BJ (cell line): ENCODE measurements around the gene CC2D2A. TPM values are rescaled to one million over a fixed set of nuclear protein-coding genes. Genes with fewer than 3 reads are reported as not detected.
A peak's percentile ranks its signal among the peaks of the same experiment; 100 is the strongest.

Experiments used
- CTCF ChIA-PET: fragments of 350-600 bp; formaldehyde crosslinking; extraction: SDS; loops from one replicate; lab custom pipeline; 2021; ENCODE audit warnings: antibody characterized with exemption, inconsistent platforms; lab: Yijun Ruan, JAX
- POLR2A ChIA-PET: fragments of 300-600 bp; sonication (Branson Sonifier 250); formaldehyde crosslinking; extraction: SDS; loops from one replicate; lab custom pipeline; 2021; ENCODE audit warnings: antibody characterized with exemption; lab: Charles Lee
- DNase-seq: peaks from one replicate; pipeline ENCODE4 v3.0.0-alpha.2; 2011; ENCODE audit warnings: low read depth
- H3K27me3 ChIP-seq: 2 replicates; pipeline ENCODE4 v1.6.0; 2011; ENCODE audit warnings: low read length; ENCODE audit not compliant: control insufficient read depth, insufficient read depth
- H3K36me3 ChIP-seq: 2 replicates; pipeline ENCODE4 v1.5.1; 2011; ENCODE audit warnings: low read length; ENCODE audit not compliant: control insufficient read depth, insufficient read depth
- H3K4me3 ChIP-seq: 2 replicates; pipeline ENCODE4 v1.5.1; 2011; ENCODE audit warnings: low read depth, mild to moderate bottlenecking, control low read depth, low read length
- CTCF ChIP-seq: IDR thresholded peaks from 2 replicates; pipeline ENCODE4 v1.5.1; 2011; ENCODE audit warnings: low read depth, mild to moderate bottlenecking, control low read depth, inconsistent platforms, low read length, moderate library complexity; ENCODE audit not compliant: insufficient read depth
- polyA minus RNA-seq: library from RNA; depleted of rRNA, polyadenylated mRNA; stranded (reverse); fragments of >200 nt; gene quantifications from 2 replicates; pipeline ENCODE4 v1.2.3, GENCODE V29; 2011; rRNA and poly(A)+ RNA removed
- polyA plus RNA-seq: library from polyadenylated mRNA; depleted of rRNA; stranded (reverse); fragments of >200 nt; gene quantifications from 2 replicates; pipeline ENCODE4 v1.2.3, GENCODE V29; 2011; rRNA removed

CC2D2A gene
- polyA plus RNA-seq (10.0 and 14.4 TPM in 2 replicates), polyA minus RNA-seq (6.7 and 12.6 TPM in 2 replicates)

- H3K4me3 ChIP-seq: peak within 1 kb of the TSS; percentile 39
- ChIA-PET CTCF (interaction anchor here (0.6 to 5.7 kb wide), 6 partner anchors 8 to 1819 kb away, joined by 3 to 30 read pairs (median 6); no protein-coding TSS in a partner anchor), POLR2A (interaction anchor here (0.6 to 0.7 kb wide), 3 partner anchors 41 to 1594 kb away, joined by 3 to 7 read pairs (median 4); no protein-coding TSS in a partner anchor)
Measured at GRCh38 chr4:15469402-15470127, at the start of gene CC2D2A. Gene CC2D2A, plus strand, starts transcription at chr4:15469882. Its CDS starts 6,051 bp downstream, at chr4:15475933.

GRCh38 chr4:15420642-15421041 is 49.0 kb upstream of the CC2D2A start:
- peaks cover 2% of the 10 kb centered on the region for H3K27me3 ChIP-seq
- no peak for DNase-seq
- ChIA-PET POLR2A (no interaction called here), CTCF (interaction anchor here (0.7 to 0.8 kb wide), 2 partner anchors 36 to 80 kb away, joined by 3 read pairs; no protein-coding TSS in a partner anchor)
- no peaks in the 10 kb centered on the region for H3K36me3 ChIP-seq
- no peak overlapping the region for H3K4me3 ChIP-seq
- no peak for TF ChIP-seq CTCF

More at GRCh38 chr4:15469402-15470127, at the start of gene CC2D2A:
- H3K27me3 ChIP-seq: no peaks in the 10 kb centered on the region
- no peak for DNase-seq
- TF ChIP-seq CTCF: no peak
- H3K36me3 ChIP-seq: no peaks in the 10 kb centered on the region

- DNase-seq: no peak
- Histone ChIP-seq H3K4me3 (no peak overlapping the region), H3K36me3 (no peaks in the 10 kb centered on the region), H3K27me3 (peaks cover 2% of the 10 kb centered on the region)
- ChIA-PET CTCF (no interaction called here), POLR2A (no interaction called here)
- TF ChIP-seq CTCF: no peak
Measured at GRCh38 chr4:15423285-15423711, 46.4 kb upstream of the CC2D2A start.

GRCh38 chr4:15425520-15425919 is 44.2 kb upstream of the CC2D2A start:
- TF ChIP-seq CTCF: no peak
- Histone ChIP-seq H3K27me3 (peaks cover 2% of the 10 kb centered on the region), H3K36me3 (no peaks in the 10 kb centered on the region), H3K4me3 (no peak overlapping the region)
- no peak for DNase-seq
- CTCF ChIA-PET: interaction anchor here (0.7 to 1.6 kb wide), 4 partner anchors 9 to 94 kb away, joined by 3 to 4 read pairs (median 3); no protein-coding TSS in a partner anchor
- POLR2A ChIA-PET: no interaction called here

GRCh38 chr4:15427161-15427560 is 42.5 kb upstream of the CC2D2A start:
- Histone ChIP-seq H3K4me3 (no peak overlapping the region), H3K36me3 (no peaks in the 10 kb centered on the region), H3K27me3 (peaks cover 2% of the 10 kb centered on the region)
- no peak for TF ChIP-seq CTCF
- ChIA-PET CTCF (interaction anchor here (0.9 to 2.4 kb wide), 2 partner anchors 11 to 30 kb away, joined by 3 to 6 read pairs; no protein-coding TSS in a partner anchor), POLR2A (no interaction called here)
- DNase-seq: no peak
